T-helper 1 cell (primary cell): ENCODE measurements around the gene CCT5.
"Not testable (repeated sequence)": the region's sequence is repeated elsewhere in the genome, so short reads cannot be mapped to it uniquely, and the experiment has no call there.

Source experiments
- DNase-seq, 5 donors: peaks; one replicate each; pipeline ENCODE4 v3.0.0-alpha.2; 2012 to 2020

CCT5 gene

GRCh38 chr5:10278658-10279279 is 28.7 kb downstream of the CCT5 start:
- no peak for DNase-seq

- no peak for DNase-seq
Measured at GRCh38 chr5:10279328-10279727, 29.2 kb downstream of the CCT5 start.

GRCh38 chr5:10279925-10280720 is 30.0 kb downstream of the CCT5 start:
- no peak for DNase-seq

GRCh38 chr5:10283927-10284635 is 34.0 kb downstream of the CCT5 start:
- peak; percentile 44 to 76 (median 60) for DNase-seq

GRCh38 chr5:10285362-10285761 is 35.3 kb downstream of the CCT5 start:
- DNase-seq: not testable (repeated sequence)

GRCh38 chr5:10286162-10286861 is 36.2 kb downstream of the CCT5 start:
- no peak for DNase-seq

GRCh38 chr5:10286862-10287227 is 36.8 kb downstream of the CCT5 start:
- DNase-seq: no peak

- DNase-seq: peak in 3 of 5 donors; percentile 14 to 22 (median 20)
Measured at GRCh38 chr5:10288592-10289219, 38.6 kb downstream of the CCT5 start.

GRCh38 chr5:10289353-10289752 is 39.3 kb downstream of the CCT5 start:
- DNase-seq: no peak

GRCh38 chr5:10289991-10290390 is 39.9 kb downstream of the CCT5 start:
- no peak for DNase-seq

- DNase-seq: no peak
Measured at GRCh38 chr5:10290438-10290837, 40.4 kb downstream of the CCT5 start.

GRCh38 chr5:10291692-10292339 is 41.7 kb downstream of the CCT5 start:
- DNase-seq: no peak

- no peak for DNase-seq
Measured at GRCh38 chr5:10293907-10294662, 44.0 kb downstream of the CCT5 start.

GRCh38 chr5:10295619-10296326 is 45.7 kb downstream of the CCT5 start:
- DNase-seq: no peak

GRCh38 chr5:10297646-10298204 is 47.6 kb downstream of the CCT5 start:
- no peak for DNase-seq

- DNase-seq: no peak
Measured at GRCh38 chr5:10300246-10300645, 50.2 kb downstream of the CCT5 start.

GRCh38 chr5:10301266-10301665 is 51.2 kb downstream of the CCT5 start:
- no peak for DNase-seq

GRCh38 chr5:10301842-10302610 is 51.9 kb downstream of the CCT5 start:
- DNase-seq: no peak

GRCh38 chr5:10303201-10303600 is 53.1 kb downstream of the CCT5 start:
- DNase-seq: no peak
